Stimulated activated CD8-positive, alpha-beta memory T cell treated with anti-CD3 and anti-CD28 coated beads, Interleukin-15, amount 100 ng/mL, for 48 hours (primary cell): ENCODE measurements around the gene PLA2G2F.
A peak's percentile ranks its signal among the peaks of the same experiment; 100 is the strongest.

Experiments used
- DNase-seq, 2 donors: peaks; one replicate each; pipeline ENCODE4 v3.0.0-alpha.2; 2020; ENCODE audit warnings: low read depth in 2 of 2

Gene PLA2G2F

GRCh38 chr1:20168564-20169491 is 29.7 kb downstream of the PLA2G2F start:
- no peak for DNase-seq

GRCh38 chr1:20169932-20170331 is 30.8 kb downstream of the PLA2G2F start:
- DNase-seq: no peak

- DNase-seq: no peak
Observed at GRCh38 chr1:20172033-20172590, 33.0 kb downstream of the PLA2G2F start.

GRCh38 chr1:20174937-20175666 is 36.0 kb downstream of the PLA2G2F start:
- DNase-seq: no peak

GRCh38 chr1:20178634-20179370 is 39.7 kb downstream of the PLA2G2F start:
- no peak for DNase-seq

GRCh38 chr1:20179371-20180128 is 40.4 kb downstream of the PLA2G2F start:
- no peak for DNase-seq

GRCh38 chr1:20180129-20180843 is 41.2 kb downstream of the PLA2G2F start:
- no peak for DNase-seq

- no peak for DNase-seq
Observed at GRCh38 chr1:20180844-20181207, 41.7 kb downstream of the PLA2G2F start.

GRCh38 chr1:20182415-20182814 is 43.3 kb downstream of the PLA2G2F start:
- no peak for DNase-seq

- no peak for DNase-seq
Observed at GRCh38 chr1:20183035-20183434, 43.9 kb downstream of the PLA2G2F start.

- DNase-seq: no peak
Observed at GRCh38 chr1:20183616-20184271, 44.6 kb downstream of the PLA2G2F start.

GRCh38 chr1:20184481-20184900 is 45.4 kb downstream of the PLA2G2F start:
- DNase-seq: no peak

GRCh38 chr1:20184997-20185833 is 46.1 kb downstream of the PLA2G2F start:
- peak; percentile 57 to 61 for DNase-seq

GRCh38 chr1:20185834-20186782 is 47.0 kb downstream of the PLA2G2F start, which contains the start of the genes PLA2G2C and UBXN10:
Gene PLA2G2C, minus strand, starts transcription at chr1:20186518. Its CDS starts 9,155 bp downstream, at chr1:20177363.
Gene UBXN10, plus strand, starts transcription at chr1:20186096. Its CDS starts 4,466 bp downstream, at chr1:20190562.
- DNase-seq: peak; percentile 53 to 69

GRCh38 chr1:20187103-20187812 is 48.1 kb downstream of the PLA2G2F start:
- DNase-seq: peak in 1 of 2 donors; percentile 45

- no peak for DNase-seq
Observed at GRCh38 chr1:20187813-20188454, 48.8 kb downstream of the PLA2G2F start.
